LNCaP clone FGC (cell line): ENCODE data around the gene NR2F2.

Experiments used
- DNase-seq: peaks from one replicate; pipeline ENCODE4 v3.0.0-alpha.2; 2011; ENCODE audit warnings: low read depth
- H3K4me3 ChIP-seq: 2 replicates; pipeline ENCODE4 v1.5.1; 2011; ENCODE audit warnings: mild to moderate bottlenecking, low read depth, low read length, control low read depth
- CTCF ChIP-seq: IDR thresholded peaks from 2 replicates; pipeline ENCODE4 v1.5.1; 2012; ENCODE audit warnings: mild to moderate bottlenecking; ENCODE audit not compliant: control insufficient read depth, insufficient read depth; ENCODE audit errors: extremely low read depth

NR2F2 gene

GRCh38 chr15:96352604-96353405 is 22.3 kb downstream of the NR2F2 start:
- no peak overlapping the region for H3K4me3 ChIP-seq
- no peak for TF ChIP-seq CTCF
- no peak for DNase-seq

GRCh38 chr15:96353416-96353929 is 23.0 kb downstream of the NR2F2 start:
- DNase-seq, result no peak
- no peak for TF ChIP-seq CTCF
- H3K4me3 ChIP-seq, result no peak overlapping the region

- no peak for TF ChIP-seq CTCF
- no peak for DNase-seq
- H3K4me3 ChIP-seq, result no peak overlapping the region
These were observed 23.6 kb downstream of the NR2F2 start for GRCh38 chr15:96353930-96354730.

GRCh38 chr15:96354731-96355567 is 24.4 kb downstream of the NR2F2 start:
- no peak for DNase-seq
- 0 out of 2 replicates have a peak, but pooled peaks have one; percentile 13 for TF ChIP-seq CTCF
- no peak overlapping the region for H3K4me3 ChIP-seq

- no peak overlapping the region for H3K4me3 ChIP-seq
- TF ChIP-seq CTCF, result no peak
- DNase-seq, result no peak
These were observed 25.2 kb downstream of the NR2F2 start for GRCh38 chr15:96355568-96356187.

- TF ChIP-seq CTCF, result peak; percentile 95
- DNase-seq, result no peak
- H3K4me3 ChIP-seq, result peak overlapping the region; percentile 57
These were observed 26.3 kb downstream of the NR2F2 start for GRCh38 chr15:96356494-96357455.
